ENCODE results near the gene EPHA8. TPM values are rescaled to one million over a fixed set of nuclear protein-coding genes. Genes with fewer than 3 reads are reported as not detected.

The EPHA8 gene
- polyA plus RNA-seq, 1 donor = not detected

GRCh38 chr1:22567994-22568393 lies 4.7 kb downstream of the EPHA8 start:
- DNase-seq = no peak

GRCh38 chr1:22569269-22569668 lies 6.0 kb downstream of the EPHA8 start:
- DNase-seq = no peak

- no peak for DNase-seq
Observed at GRCh38 chr1:22570140-22570909, 7.0 kb downstream of the EPHA8 start.

GRCh38 chr1:22572818-22573217 lies 9.5 kb downstream of the EPHA8 start:
- no peak for DNase-seq

GRCh38 chr1:22573237-22573636 lies 9.9 kb downstream of the EPHA8 start:
- no peak for DNase-seq

- DNase-seq = no peak
Observed at GRCh38 chr1:22575532-22576149, 12.4 kb downstream of the EPHA8 start.

- no peak for DNase-seq
Observed at GRCh38 chr1:22576150-22576544, 12.9 kb downstream of the EPHA8 start.

GRCh38 chr1:22576617-22577016 lies 13.3 kb downstream of the EPHA8 start:
- no peak for DNase-seq

GRCh38 chr1:22578732-22579361 lies 15.6 kb downstream of the EPHA8 start:
- DNase-seq = no peak

GRCh38 chr1:22579541-22580155 lies 16.4 kb downstream of the EPHA8 start:
- DNase-seq = no peak

GRCh38 chr1:22582661-22583635 lies 19.7 kb downstream of the EPHA8 start:
- no peak for DNase-seq

- DNase-seq = no peak
Observed at GRCh38 chr1:22584001-22584562, 20.8 kb downstream of the EPHA8 start.

GRCh38 chr1:22584970-22585369 lies 21.7 kb downstream of the EPHA8 start:
- no peak for DNase-seq

GRCh38 chr1:22585471-22585870 lies 22.2 kb downstream of the EPHA8 start:
- DNase-seq = no peak

- no peak for DNase-seq
Observed at GRCh38 chr1:22586356-22587130, 23.3 kb downstream of the EPHA8 start.

GRCh38 chr1:22587247-22587646 lies 24.0 kb downstream of the EPHA8 start:
- no peak for DNase-seq

- no peak for DNase-seq
Observed at GRCh38 chr1:22588899-22589422, 25.7 kb downstream of the EPHA8 start.

GRCh38 chr1:22591576-22591975 lies 28.3 kb downstream of the EPHA8 start:
- DNase-seq = no peak

GRCh38 chr1:22592051-22592450 lies 28.8 kb downstream of the EPHA8 start:
- DNase-seq = no peak

- no peak for DNase-seq
Observed at GRCh38 chr1:22592919-22593790, 29.9 kb downstream of the EPHA8 start.
